GM18951 (cell line): ENCODE measurements around the gene MBTPS2.

Experiments
- POLR2A ChIP-seq: IDR thresholded peaks from 4 replicates; pipeline ENCODE4 v1.6.1; 2011; ENCODE audit warnings: mild to moderate bottlenecking; ENCODE audit not compliant: insufficient read length, insufficient read depth; ENCODE audit errors: extremely low read depth
- in situ Hi-C: fragments of 300-500 bp; cut with MboI; formaldehyde crosslinking; loops from one replicate; pipeline ENCODE4 v1.12.0; 2022; ENCODE audit warnings: low sequenced_read_pairs, mixed read lengths, inconsistent platforms; ENCODE audit not compliant: unreplicated experiment

MBTPS2 gene

DNA sequence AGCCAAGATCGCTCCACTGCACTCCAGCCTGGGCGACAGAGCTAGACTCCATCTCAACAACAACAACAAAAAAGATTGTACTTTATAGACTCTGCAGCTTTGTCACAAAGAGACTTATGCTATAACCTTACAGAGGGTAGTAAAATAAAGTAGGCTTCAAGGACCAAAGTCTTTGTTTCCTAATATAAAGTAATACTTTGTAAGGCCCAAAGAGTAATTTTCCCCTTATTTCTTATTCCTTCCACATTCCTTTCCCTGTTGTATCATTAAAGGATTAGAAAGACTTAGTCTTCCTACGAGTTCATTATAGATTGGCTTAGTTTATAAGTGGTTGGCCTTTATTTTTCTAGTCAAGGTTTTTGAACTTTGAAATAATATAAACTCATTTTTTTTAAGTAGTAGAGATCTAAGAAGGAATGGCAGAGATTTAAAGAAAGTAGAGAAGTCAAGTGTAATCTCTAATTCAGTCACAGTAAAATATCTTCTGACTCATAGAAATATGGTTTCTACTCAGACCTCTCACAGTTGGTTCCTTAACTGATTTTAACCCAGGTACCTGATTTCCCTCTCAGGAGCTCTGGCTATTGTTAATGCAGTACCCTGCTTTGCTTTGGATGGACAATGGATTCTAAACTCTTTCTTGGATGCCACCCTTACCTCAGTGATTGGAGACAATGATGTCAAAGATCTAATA, 42.6 kb downstream of the MBTPS2 start:
- in situ Hi-C loops, result no loop called here

DNA sequence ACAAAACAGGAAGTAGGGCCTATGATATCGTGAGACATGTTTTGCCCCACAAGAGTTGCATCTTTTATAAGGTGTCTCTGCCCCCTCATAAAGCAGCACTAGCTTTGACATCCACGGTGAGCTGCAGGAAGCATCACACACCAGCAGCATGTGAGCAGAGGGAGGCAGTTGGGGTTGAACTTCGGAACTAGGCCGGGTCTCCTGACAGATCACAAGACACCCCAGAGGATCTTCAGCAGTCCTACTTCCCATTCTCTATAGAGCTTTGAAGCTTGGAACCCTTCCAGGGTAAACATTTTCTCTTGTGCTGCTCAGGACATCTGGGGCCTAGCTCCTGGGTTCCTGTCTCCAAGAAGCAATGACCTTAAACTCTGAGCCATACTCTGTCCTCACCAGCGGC, 43.8 kb downstream of the MBTPS2 start:
- in situ Hi-C loops, result no loop called here
- no peak for TF ChIP-seq POLR2A

More for the DNA sequence above, 42.6 kb downstream of the MBTPS2 start:
- no peak for TF ChIP-seq POLR2A

DNA sequence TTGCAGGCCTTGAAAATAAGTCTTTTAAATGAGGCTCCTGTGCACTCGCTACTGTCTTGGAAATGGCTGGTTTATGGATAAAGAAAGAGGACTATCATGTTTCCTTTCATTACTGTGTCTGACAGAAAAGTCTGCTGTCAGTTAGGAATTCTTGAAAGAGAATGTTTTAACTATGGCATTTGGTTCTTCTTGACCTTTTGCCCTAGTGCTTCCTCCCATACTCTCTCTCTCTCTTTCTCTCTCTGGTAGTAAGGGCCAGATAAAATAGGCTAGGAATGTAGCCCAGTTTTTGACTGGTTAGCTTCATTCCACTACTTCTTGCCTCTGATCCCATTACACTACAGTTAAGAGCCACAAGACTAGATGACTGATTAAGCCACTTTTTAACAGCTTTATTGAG, 46.2 kb downstream of the MBTPS2 start:
- in situ Hi-C loops, result no loop called here

DNA sequence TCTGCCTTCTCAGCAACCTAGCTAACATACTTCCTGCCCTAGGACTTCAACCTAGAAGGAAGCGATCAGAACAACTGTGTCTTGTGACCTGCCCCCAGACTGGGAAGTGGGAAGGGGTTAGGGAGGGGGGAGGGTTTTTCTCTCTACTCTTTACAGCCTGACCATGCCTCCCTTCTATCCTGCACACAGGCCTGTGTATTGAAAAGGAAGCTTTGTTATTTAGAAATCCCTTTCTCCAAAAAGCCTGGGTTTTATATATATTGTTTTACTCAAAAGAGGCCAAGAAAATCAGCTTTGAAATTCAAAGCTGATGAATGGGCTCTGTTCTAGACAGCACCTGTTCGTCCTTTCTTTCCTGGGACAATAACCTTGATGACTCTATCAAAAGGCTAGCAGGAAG, 65.9 kb downstream of the MBTPS2 start:
- TF ChIP-seq POLR2A, result no peak
- in situ Hi-C loops, result no loop called here

More for the DNA sequence above, 46.2 kb downstream of the MBTPS2 start:
- TF ChIP-seq POLR2A, result no peak

- TF ChIP-seq POLR2A, result no peak
- in situ Hi-C loops, result no loop called here
These were observed 66.5 kb downstream of the MBTPS2 start for GRCh38 chrX:21905953-21906352.

DNA sequence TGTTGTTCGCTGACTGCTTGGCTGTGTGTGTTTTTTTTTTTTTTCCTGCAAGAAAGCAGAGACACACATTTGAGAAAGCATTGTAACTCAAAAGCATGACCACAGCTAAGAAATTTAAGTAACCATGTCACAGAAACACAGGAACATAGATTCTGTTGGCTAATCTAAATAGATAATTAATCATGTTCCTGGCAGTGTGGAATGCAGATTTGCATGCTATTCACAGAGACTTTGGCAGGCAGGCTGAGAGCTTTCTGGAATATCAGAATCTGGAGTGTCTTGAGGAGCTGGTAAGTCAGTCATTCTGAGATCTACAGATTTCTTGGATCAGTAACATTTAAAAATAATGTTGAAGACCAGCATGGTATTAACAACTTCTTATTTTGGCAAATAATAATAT, 67.8 kb downstream of the MBTPS2 start:
- TF ChIP-seq POLR2A, result no peak
- in situ Hi-C loops, result no loop called here

DNA sequence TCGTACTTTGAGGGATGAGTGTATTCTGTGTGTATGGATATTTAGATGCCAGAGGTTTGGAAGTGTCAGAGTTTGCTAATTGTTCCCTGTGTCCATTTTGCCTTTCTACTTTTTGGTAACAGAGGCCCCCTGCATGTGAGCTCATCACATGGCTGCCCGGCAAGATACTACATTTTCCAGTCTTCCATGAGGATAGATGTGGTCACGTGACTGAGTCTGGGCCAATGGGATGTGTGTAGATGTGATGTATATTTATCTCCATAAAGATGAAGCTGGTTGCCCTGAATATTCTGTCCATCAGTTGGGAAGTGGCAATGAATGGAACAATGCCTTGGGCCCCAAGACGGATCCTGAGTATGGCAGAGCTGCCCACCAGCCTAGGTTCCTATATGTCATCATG, 72.1 kb downstream of the MBTPS2 start:
- in situ Hi-C loops, result no loop called here

GRCh38 chrX:21912220-21912619, 72.8 kb downstream of the MBTPS2 start:
- in situ Hi-C loops, result no loop called here
- TF ChIP-seq POLR2A, result no peak

More for the DNA sequence above, 72.1 kb downstream of the MBTPS2 start:
- no peak for TF ChIP-seq POLR2A

DNA sequence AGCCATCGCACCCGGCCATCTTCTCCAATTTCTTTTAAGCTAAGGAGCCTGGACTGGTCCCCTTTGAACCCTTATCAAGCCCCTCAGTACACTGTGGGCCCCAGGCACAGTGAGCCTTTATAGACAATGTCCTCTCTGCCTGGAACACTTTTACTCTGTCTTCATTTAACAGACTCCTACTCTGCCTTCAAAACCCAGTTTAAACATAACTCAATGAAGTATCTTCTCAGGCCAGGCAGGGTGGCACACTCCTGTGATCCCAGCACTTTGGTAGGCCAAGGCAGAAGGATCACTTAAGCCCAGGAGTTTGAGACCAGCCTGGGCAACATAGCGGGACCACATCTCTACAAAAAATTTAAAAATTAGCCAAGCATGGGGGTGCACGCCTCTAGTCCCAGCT, 73.6 kb downstream of the MBTPS2 start:
- in situ Hi-C loops, result no loop called here

GRCh38 chrX:21926116-21926515, 86.7 kb downstream of the MBTPS2 start:
- in situ Hi-C loops, result no loop called here
- TF ChIP-seq POLR2A, result no peak

More for the DNA sequence above, 73.6 kb downstream of the MBTPS2 start:
- TF ChIP-seq POLR2A, result no peak

GRCh38 chrX:21926527-21927278, 87.3 kb downstream of the MBTPS2 start:
- in situ Hi-C loops, result no loop called here
- no peak for TF ChIP-seq POLR2A

DNA sequence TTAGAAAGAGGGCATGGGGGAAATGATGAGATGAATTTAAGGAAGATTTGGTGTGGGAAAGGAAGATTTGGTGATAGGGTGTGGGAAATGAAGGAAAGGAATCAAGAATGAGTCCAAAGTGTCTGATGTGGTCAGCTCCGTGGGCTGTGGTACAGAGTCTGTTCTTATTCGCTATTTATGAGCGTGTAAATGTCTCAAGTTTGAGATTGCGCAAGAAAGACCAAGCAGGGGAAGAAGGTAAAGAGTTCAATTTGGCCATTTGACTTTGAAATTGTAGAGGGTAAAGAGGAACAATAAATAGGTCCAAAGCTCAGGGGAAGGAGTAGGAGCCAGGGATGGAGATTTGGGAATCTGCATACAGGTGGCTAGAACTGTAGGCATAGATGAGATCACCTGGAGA, 89.8 kb downstream of the MBTPS2 start:
- no peak for TF ChIP-seq POLR2A
- in situ Hi-C loops, result no loop called here

GRCh38 chrX:21930986-21931385, 91.6 kb downstream of the MBTPS2 start:
- no peak for TF ChIP-seq POLR2A
- in situ Hi-C loops, result no loop called here
